Measurements from ENCODE around the gene ZBTB7C. TPM values are rescaled to one million over a fixed set of nuclear protein-coding genes. Genes with fewer than 3 reads are reported as not detected.

ZBTB7C gene
- polyA plus RNA-seq, 1 donor (not counting 4 experiments of a cell fraction or from before 2014, with no cell fraction given), result 0.58 TPM

DNA sequence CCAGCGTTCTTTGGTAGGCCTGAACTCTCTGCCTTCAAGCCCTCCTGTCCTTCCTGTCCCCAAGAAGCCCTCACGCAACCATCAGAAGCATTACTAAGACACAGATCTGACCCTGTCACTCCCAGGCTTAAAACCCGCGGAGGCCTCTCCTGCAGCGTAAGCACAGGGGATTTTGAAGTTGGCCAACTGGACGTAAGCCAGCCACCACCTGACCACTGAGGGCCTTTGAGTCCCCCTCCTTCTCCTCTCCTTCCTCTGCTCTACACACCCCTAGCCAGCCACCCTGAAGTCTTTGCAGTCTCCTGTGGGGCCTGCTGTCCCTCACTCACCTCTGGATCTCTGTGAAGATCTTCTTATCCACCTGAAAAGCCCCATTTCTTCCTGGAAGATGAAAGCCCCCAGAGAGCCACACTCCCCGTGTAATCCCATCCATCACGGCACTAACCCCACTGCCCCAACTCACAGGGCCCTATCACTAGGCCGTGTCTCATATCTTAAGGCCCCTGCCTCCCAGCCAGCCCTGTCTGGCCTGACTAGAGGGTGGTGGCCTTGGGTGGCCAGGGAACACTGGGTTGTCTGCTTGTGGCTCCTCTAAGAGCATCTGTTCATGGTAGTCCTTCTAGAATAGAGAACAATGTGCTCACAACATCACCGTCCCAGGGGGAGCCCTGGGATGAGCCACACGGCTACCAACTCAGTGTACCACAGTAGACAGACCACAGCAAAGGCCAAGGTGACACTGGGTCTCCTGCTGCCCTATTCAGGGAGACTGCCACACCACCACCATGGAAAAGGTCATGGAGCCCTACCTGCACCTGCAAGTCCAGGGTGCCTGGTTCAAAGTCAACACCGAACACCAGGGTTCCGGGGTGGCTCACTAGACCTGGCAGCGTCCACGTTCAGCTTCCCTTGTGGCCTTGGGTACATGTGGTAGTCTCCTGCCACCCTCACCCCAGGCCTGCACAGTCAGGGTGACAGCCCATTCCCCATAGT lies 191.6 kb downstream of the ZBTB7C start:
- Histone ChIP-seq H3K79me2 (ENCODE audit: control insufficient read depth, insufficient read depth, low read length) (no peaks in the 10 kb centered on the region), H3K4me3 (ENCODE audit: control insufficient read depth in 2 of 3, extremely low read depth in 1 of 3, insufficient read depth in 2 of 3, low read depth in 1 of 3, low read length in 3 of 3) (no peak overlapping the region), H3K9me1 (ENCODE audit: control insufficient read depth, extremely low read depth, insufficient read depth, low read length) (no peaks in the 10 kb centered on the region), H2AFZ (ENCODE audit: control insufficient read depth, low read length) (no peak overlapping the region), H4K20me1 (ENCODE audit: control insufficient read depth, extremely low read depth, insufficient read depth, low read length) (no peaks in the 10 kb centered on the region), H3K27me3 (ENCODE audit: control insufficient read depth, extremely low read depth, insufficient read depth, low read length) (no peaks in the 10 kb centered on the region), H3K9ac (ENCODE audit: control insufficient read depth, extremely low read depth, insufficient read depth, low read length) (no peak overlapping the region), H3K9me3 (ENCODE audit: control insufficient read depth, low read depth, low read length) (no peaks in the 10 kb centered on the region), H3K4me1 (ENCODE audit: control insufficient read depth, extremely low read depth, insufficient read depth, low read length) (no peaks in the 10 kb centered on the region), H3K36me3 (ENCODE audit: control insufficient read depth in 2 of 2, extremely low read depth in 1 of 2, insufficient read depth in 2 of 2, low read length in 2 of 2) (no peaks in the 10 kb centered on the region), H3K4me2 (ENCODE audit: control insufficient read depth, extremely low read depth, insufficient read depth, low read depth, low read length) (no peak overlapping the region), H3K27ac (ENCODE audit: control insufficient read depth, insufficient read depth, low read length) (no peak overlapping the region)
- FAIRE-seq (no peak), DNase-seq (ENCODE audit: low read depth, low spot score) (no peak)
- dilution Hi-C loops (cut with MboI; ENCODE audit: extremely low pct_ligation_motif_present, low sequenced_read_pairs), result no loop called here
- TF ChIP-seq CTCF (optimal IDR thresholded peaks at IDR 0.05 in 1 of 3, IDR thresholded peaks at IDR 0.05 in 1 of 3, conservative IDR thresholded peaks at IDR 0.05 in 1 of 3; ENCODE audit: extremely low read depth in 1 of 3, insufficient read depth in 2 of 3, low read length in 3 of 3) (no peak), EZH2 (IDR thresholded peaks at IDR 0.05; ENCODE audit: low read length) (no peak)

GRCh38 chr18:48216639-48217257 lies 192.4 kb downstream of the ZBTB7C start:
- FAIRE-seq, result no peak
- H3K4me2 ChIP-seq (ENCODE audit: control insufficient read depth, extremely low read depth, insufficient read depth, low read depth, low read length), result no peak overlapping the region

More at GRCh38 chr18:48216639-48217257, 192.4 kb downstream of the ZBTB7C start:
- no peaks in the 10 kb centered on the region for H3K36me3 ChIP-seq (ENCODE audit: control insufficient read depth in 2 of 2, extremely low read depth in 1 of 2, insufficient read depth in 2 of 2, low read length in 2 of 2)
- H3K9me3 ChIP-seq (ENCODE audit: control insufficient read depth, low read depth, low read length), result no peaks in the 10 kb centered on the region
- TF ChIP-seq CTCF (optimal IDR thresholded peaks at IDR 0.05 in 1 of 3, IDR thresholded peaks at IDR 0.05 in 1 of 3, conservative IDR thresholded peaks at IDR 0.05 in 1 of 3; ENCODE audit: extremely low read depth in 1 of 3, insufficient read depth in 2 of 3, low read length in 3 of 3) (no peak), EZH2 (IDR thresholded peaks at IDR 0.05; ENCODE audit: low read length) (no peak)
- H2AFZ ChIP-seq (ENCODE audit: control insufficient read depth, low read length), result no peak overlapping the region
- no peak overlapping the region for H3K4me3 ChIP-seq (ENCODE audit: control insufficient read depth in 2 of 3, extremely low read depth in 1 of 3, insufficient read depth in 2 of 3, low read depth in 1 of 3, low read length in 3 of 3)
- H3K27me3 ChIP-seq (ENCODE audit: control insufficient read depth, extremely low read depth, insufficient read depth, low read length), result no peaks in the 10 kb centered on the region
- no peak for DNase-seq (ENCODE audit: low read depth, low spot score)
- no peak overlapping the region for H3K27ac ChIP-seq (ENCODE audit: control insufficient read depth, insufficient read depth, low read length)
- H3K9me1 ChIP-seq (ENCODE audit: control insufficient read depth, extremely low read depth, insufficient read depth, low read length), result no peaks in the 10 kb centered on the region
- H3K79me2 ChIP-seq (ENCODE audit: control insufficient read depth, insufficient read depth, low read length), result no peaks in the 10 kb centered on the region
- no peak overlapping the region for H3K9ac ChIP-seq (ENCODE audit: control insufficient read depth, extremely low read depth, insufficient read depth, low read length)
- dilution Hi-C loops (cut with MboI; ENCODE audit: extremely low pct_ligation_motif_present, low sequenced_read_pairs), result no loop called here
- no peaks in the 10 kb centered on the region for H3K4me1 ChIP-seq (ENCODE audit: control insufficient read depth, extremely low read depth, insufficient read depth, low read length)
- H4K20me1 ChIP-seq (ENCODE audit: control insufficient read depth, extremely low read depth, insufficient read depth, low read length), result no peaks in the 10 kb centered on the region
